GM19239 (cell line): ENCODE results near the gene CTNNA1.
"Not testable (repeated sequence)": the region's sequence is repeated elsewhere in the genome, so short reads cannot be mapped to it uniquely, and the experiment has no call there.

Experiments
- DNase-seq: peaks from one replicate; pipeline ENCODE4 v3.0.0; 2011; ENCODE audit warnings: low spot score; ENCODE audit not compliant: insufficient read length
- FAIRE-seq: peaks from 2 replicates; lab custom pipeline; 2011; peaks lifted over from hg19 to GRCh38; lab: Jason Lieb, UNC

Gene CTNNA1

GRCh38 chr5:138921362-138921761, 168.1 kb downstream of the CTNNA1 start:
- DNase-seq, FAIRE-seq: not testable (repeated sequence)

GRCh38 chr5:138922494-138922893, 169.3 kb downstream of the CTNNA1 start:
- FAIRE-seq, result no peak
- no peak for DNase-seq

- FAIRE-seq, result no peak
These were observed 171.9 kb downstream of the CTNNA1 start for GRCh38 chr5:138925090-138925635.

GRCh38 chr5:138926257-138926656, 173.0 kb downstream of the CTNNA1 start:
- DNase-seq (no peak), FAIRE-seq (no peak)

More at GRCh38 chr5:138925090-138925635, 171.9 kb downstream of the CTNNA1 start:
- no peak for DNase-seq

GRCh38 chr5:138926688-138927448, 173.6 kb downstream of the CTNNA1 start:
- no peak for FAIRE-seq

GRCh38 chr5:138927544-138927943, 174.3 kb downstream of the CTNNA1 start:
- DNase-seq (no peak), FAIRE-seq (no peak)

More at GRCh38 chr5:138926688-138927448, 173.6 kb downstream of the CTNNA1 start:
- no peak for DNase-seq

GRCh38 chr5:138927979-138928378, 174.8 kb downstream of the CTNNA1 start:
- no peak for DNase-seq

GRCh38 chr5:138929571-138929955, 176.3 kb downstream of the CTNNA1 start:
- no peak for FAIRE-seq

More at GRCh38 chr5:138927979-138928378, 174.8 kb downstream of the CTNNA1 start:
- FAIRE-seq, result no peak

GRCh38 chr5:138930371-138931097, 177.3 kb downstream of the CTNNA1 start:
- DNase-seq (no peak), FAIRE-seq (no peak)

More at GRCh38 chr5:138929571-138929955, 176.3 kb downstream of the CTNNA1 start:
- no peak for DNase-seq

- FAIRE-seq (no peak), DNase-seq (no peak)
These were observed 179.1 kb downstream of the CTNNA1 start for GRCh38 chr5:138932171-138932810.

- no peak for FAIRE-seq
- no peak for DNase-seq
These were observed 180.5 kb downstream of the CTNNA1 start for GRCh38 chr5:138933522-138934290.

- DNase-seq (no peak), FAIRE-seq (no peak)
These were observed 181.7 kb downstream of the CTNNA1 start for GRCh38 chr5:138934971-138935370.

- no peak for DNase-seq
- no peak for FAIRE-seq
These were observed 182.2 kb downstream of the CTNNA1 start for GRCh38 chr5:138935466-138935865.

- no peak for DNase-seq
These were observed 183.2 kb downstream of the CTNNA1 start for GRCh38 chr5:138936225-138936967.

GRCh38 chr5:138936968-138937345, 183.7 kb downstream of the CTNNA1 start:
- DNase-seq (no peak), FAIRE-seq (no peak)

More at GRCh38 chr5:138936225-138936967, 183.2 kb downstream of the CTNNA1 start:
- no peak for FAIRE-seq

GRCh38 chr5:138937392-138938387, 184.5 kb downstream of the CTNNA1 start:
- DNase-seq (no peak), FAIRE-seq (no peak)

- DNase-seq (no peak), FAIRE-seq (no peak)
These were observed 185.3 kb downstream of the CTNNA1 start for GRCh38 chr5:138938526-138938925.

GRCh38 chr5:138942066-138942465, 188.8 kb downstream of the CTNNA1 start:
- FAIRE-seq (no peak), DNase-seq (no peak)
